ENCODE data around the gene GHRH.

GHRH gene

DNA sequence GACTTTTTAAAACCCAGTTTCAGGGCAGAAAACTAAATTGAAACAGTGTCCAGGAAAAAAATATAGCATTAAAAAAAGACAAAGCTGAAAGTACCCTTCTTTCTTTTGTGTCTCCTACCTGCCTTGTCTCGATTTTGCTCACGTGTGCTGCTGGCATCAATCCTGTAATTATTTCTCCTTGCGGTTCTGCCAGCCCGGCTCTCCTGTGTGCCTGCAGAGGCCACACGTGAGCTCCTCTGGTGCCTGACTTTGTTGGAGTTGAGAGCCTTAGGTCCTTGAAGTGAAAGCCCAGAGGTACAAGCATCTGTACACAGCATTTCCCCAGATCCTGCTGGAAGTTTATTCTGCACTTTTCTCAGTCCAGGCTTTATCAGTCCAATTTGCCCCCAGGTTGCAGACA lies 36.5 kb downstream of the GHRH start:
- Histone ChIP-seq H3K79me2 (ENCODE audit: low read length) (peaks cover 12% of the 10 kb centered on the region; the same call in 1 of the 2 replicates), H3K9me3 (ENCODE audit: insufficient read depth, low read length) (no peaks in the 10 kb centered on the region), H3K9ac (ENCODE audit: low read length) (no peak overlapping the region), H3K4me3 (ENCODE audit: low read length) (no peak overlapping the region), H3K4me2 (ENCODE audit: low read length) (no peak overlapping the region), H4K20me1 (ENCODE audit: insufficient read depth, low read length) (no peaks in the 10 kb centered on the region), H2AFZ (ENCODE audit: low read depth, low read length) (no peak overlapping the region), H3K27ac (ENCODE audit: low read length) (no peak overlapping the region), H3K27me3 (ENCODE audit: low read depth, low read length) (no peaks in the 10 kb centered on the region), H3K36me3 (replicated peaks; ENCODE audit: low read depth, low read length) (peaks cover 88% of the 10 kb centered on the region), H3K4me1 (ENCODE audit: low read length) (peaks cover 16% of the 10 kb centered on the region)
- TF ChIP-seq, protein P1, sequence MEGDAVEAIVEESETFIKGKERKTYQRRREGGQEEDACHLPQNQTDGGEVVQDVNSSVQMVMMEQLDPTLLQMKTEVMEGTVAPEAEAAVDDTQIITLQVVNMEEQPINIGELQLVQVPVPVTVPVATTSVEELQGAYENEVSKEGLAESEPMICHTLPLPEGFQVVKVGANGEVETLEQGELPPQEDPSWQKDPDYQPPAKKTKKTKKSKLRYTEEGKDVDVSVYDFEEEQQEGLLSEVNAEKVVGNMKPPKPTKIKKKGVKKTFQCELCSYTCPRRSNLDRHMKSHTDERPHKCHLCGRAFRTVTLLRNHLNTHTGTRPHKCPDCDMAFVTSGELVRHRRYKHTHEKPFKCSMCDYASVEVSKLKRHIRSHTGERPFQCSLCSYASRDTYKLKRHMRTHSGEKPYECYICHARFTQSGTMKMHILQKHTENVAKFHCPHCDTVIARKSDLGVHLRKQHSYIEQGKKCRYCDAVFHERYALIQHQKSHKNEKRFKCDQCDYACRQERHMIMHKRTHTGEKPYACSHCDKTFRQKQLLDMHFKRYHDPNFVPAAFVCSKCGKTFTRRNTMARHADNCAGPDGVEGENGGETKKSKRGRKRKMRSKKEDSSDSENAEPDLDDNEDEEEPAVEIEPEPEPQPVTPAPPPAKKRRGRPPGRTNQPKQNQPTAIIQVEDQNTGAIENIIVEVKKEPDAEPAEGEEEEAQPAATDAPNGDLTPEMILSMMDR (IDR thresholded peaks at IDR 0.05; ENCODE audit: low read depth, low read length): no peak
- no peak for TF ChIP-seq EZH2phosphoT487 (IDR thresholded peaks at IDR 0.05; ENCODE audit: low read depth)

- peak overlapping the region; percentile 29 for H3K4me2 ChIP-seq (ENCODE audit: low read length)
- H3K4me1 ChIP-seq (ENCODE audit: low read length): peaks cover 16% of the 10 kb centered on the region
- no peaks in the 10 kb centered on the region for H3K9me3 ChIP-seq (ENCODE audit: insufficient read depth, low read length)
- no peak overlapping the region for H3K9ac ChIP-seq (ENCODE audit: low read length)
- peaks cover 18% of the 10 kb centered on the region; the same call in 1 of the 2 replicates for H3K79me2 ChIP-seq (ENCODE audit: low read length)
- no peaks in the 10 kb centered on the region for H3K27me3 ChIP-seq (ENCODE audit: low read depth, low read length)
- no peak overlapping the region for H3K4me3 ChIP-seq (ENCODE audit: low read length)
- H3K36me3 ChIP-seq (replicated peaks; ENCODE audit: low read depth, low read length): peaks cover 86% of the 10 kb centered on the region
- H3K27ac ChIP-seq (ENCODE audit: low read length): peak overlapping the region; percentile 46
- H2AFZ ChIP-seq (ENCODE audit: low read depth, low read length): no peak overlapping the region
- no peaks in the 10 kb centered on the region for H4K20me1 ChIP-seq (ENCODE audit: insufficient read depth, low read length)
- TF ChIP-seq, protein P1 (IDR thresholded peaks at IDR 0.05; ENCODE audit: low read depth, low read length): no peak
- TF ChIP-seq EZH2phosphoT487 (IDR thresholded peaks at IDR 0.05; ENCODE audit: low read depth): no peak
Observed at GRCh38 chr20:37223053-37223452, 38.6 kb downstream of the GHRH start.

DNA sequence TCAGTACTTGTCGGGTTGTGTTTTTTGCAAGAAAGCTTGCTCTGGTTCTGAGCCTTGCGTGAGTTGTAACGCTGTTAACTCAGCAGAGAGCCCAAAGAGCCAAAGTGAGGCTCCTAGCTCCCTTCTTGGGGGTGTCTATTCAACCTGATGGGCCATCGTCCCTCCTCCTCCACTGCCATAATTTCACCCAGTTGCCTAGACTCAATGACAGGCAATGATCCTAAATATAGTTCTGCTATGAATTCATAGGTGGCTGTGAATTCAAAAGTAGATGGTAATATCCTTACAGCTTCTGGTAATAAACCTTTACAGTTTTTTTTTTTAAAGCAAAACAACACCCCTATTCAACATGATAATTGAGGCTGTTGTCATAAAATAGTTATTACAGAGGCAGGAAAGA lies 39.5 kb downstream of the GHRH start:
- TF ChIP-seq, protein P1 (IDR thresholded peaks at IDR 0.05; ENCODE audit: low read depth, low read length): no peak
- TF ChIP-seq EZH2phosphoT487 (IDR thresholded peaks at IDR 0.05; ENCODE audit: low read depth): no peak
- Histone ChIP-seq H3K27ac (ENCODE audit: low read length) (no peak overlapping the region), H3K9me3 (ENCODE audit: insufficient read depth, low read length) (no peaks in the 10 kb centered on the region), H3K36me3 (replicated peaks; ENCODE audit: low read depth, low read length) (peaks cover 76% of the 10 kb centered on the region), H3K4me1 (ENCODE audit: low read length) (peaks cover 16% of the 10 kb centered on the region), H3K4me2 (ENCODE audit: low read length) (no peak overlapping the region), H3K79me2 (ENCODE audit: low read length) (peaks cover 18% of the 10 kb centered on the region; the same call in 1 of the 2 replicates), H3K4me3 (ENCODE audit: low read length) (no peak overlapping the region), H3K27me3 (ENCODE audit: low read depth, low read length) (no peaks in the 10 kb centered on the region), H2AFZ (ENCODE audit: low read depth, low read length) (no peak overlapping the region), H3K9ac (ENCODE audit: low read length) (no peak overlapping the region), H4K20me1 (ENCODE audit: insufficient read depth, low read length) (no peaks in the 10 kb centered on the region)

- H4K20me1 ChIP-seq (ENCODE audit: insufficient read depth, low read length): no peaks in the 10 kb centered on the region
- no peak for TF ChIP-seq EZH2phosphoT487 (IDR thresholded peaks at IDR 0.05; ENCODE audit: low read depth)
- TF ChIP-seq, protein P1 (IDR thresholded peaks at IDR 0.05; ENCODE audit: low read depth, low read length): no peak
- no peak overlapping the region for H3K27ac ChIP-seq (ENCODE audit: low read length)
- no peak overlapping the region for H3K4me3 ChIP-seq (ENCODE audit: low read length)
- peaks cover 16% of the 10 kb centered on the region for H3K4me1 ChIP-seq (ENCODE audit: low read length)
- peaks cover 18% of the 10 kb centered on the region; the same call in 1 of the 2 replicates for H3K79me2 ChIP-seq (ENCODE audit: low read length)
- peaks cover 74% of the 10 kb centered on the region for H3K36me3 ChIP-seq (replicated peaks; ENCODE audit: low read depth, low read length)
- no peak overlapping the region for H3K4me2 ChIP-seq (ENCODE audit: low read length)
- H2AFZ ChIP-seq (ENCODE audit: low read depth, low read length): no peak overlapping the region
- H3K27me3 ChIP-seq (ENCODE audit: low read depth, low read length): no peaks in the 10 kb centered on the region
- H3K9ac ChIP-seq (ENCODE audit: low read length): no peak overlapping the region
- no peaks in the 10 kb centered on the region for H3K9me3 ChIP-seq (ENCODE audit: insufficient read depth, low read length)
Observed at GRCh38 chr20:37220731-37221130, 40.9 kb downstream of the GHRH start.
